ENCODE measurements around the gene MAMLD1. TPM values are rescaled to one million over a fixed set of nuclear protein-coding genes. Genes with fewer than 3 reads are reported as not detected.
"Not testable (repeated sequence)": the region's sequence is repeated elsewhere in the genome, so short reads cannot be mapped to it uniquely, and the experiment has no call there.

MAMLD1 gene
- total RNA-seq, 2 experiments from 2014 or later = 1.7 to 1.8 TPM

GRCh38 chrX:150334981-150335380 is 28.1 kb upstream of the MAMLD1 start:
- CTCF ChIA-PET = no interaction called here
- no peak overlapping the region for H3K27ac Mint-ChIP-seq
- no peaks in the 10 kb centered on the region for H3K36me3 Mint-ChIP-seq (ENCODE audit: low read depth)
- DNase-seq = no peak
- peaks cover 5% of the 10 kb centered on the region for H3K4me1 Mint-ChIP-seq (ENCODE audit: low read depth)
- no peaks in the 10 kb centered on the region for H3K9me3 Mint-ChIP-seq
- intact Hi-C loops (cut with micrococcal nuclease) = no loop called here
- H3K27me3 Mint-ChIP-seq (ENCODE audit: low read depth) = no peaks in the 10 kb centered on the region
- H3K4me3 Mint-ChIP-seq = no peak overlapping the region

GRCh38 chrX:150337026-150337425 is 26.1 kb upstream of the MAMLD1 start:
- DNase-seq = no peak
- Mint-ChIP-seq H3K36me3 (ENCODE audit: low read depth) (no peaks in the 10 kb centered on the region), H3K4me1 (ENCODE audit: low read depth) (peaks cover 5% of the 10 kb centered on the region), H3K27me3 (ENCODE audit: low read depth) (no peaks in the 10 kb centered on the region), H3K27ac (no peak overlapping the region), H3K9me3 (no peaks in the 10 kb centered on the region), H3K4me3 (no peak overlapping the region)
- intact Hi-C loops (cut with micrococcal nuclease) = no loop called here
- CTCF ChIA-PET = no interaction called here

GRCh38 chrX:150337536-150337935 is 25.6 kb upstream of the MAMLD1 start:
- Mint-ChIP-seq H3K27me3 (ENCODE audit: low read depth) (no peaks in the 10 kb centered on the region), H3K4me3 (no peak overlapping the region), H3K36me3 (ENCODE audit: low read depth) (no peaks in the 10 kb centered on the region), H3K27ac (no peak overlapping the region), H3K9me3 (no peaks in the 10 kb centered on the region), H3K4me1 (ENCODE audit: low read depth) (peaks cover 5% of the 10 kb centered on the region)
- intact Hi-C loops (cut with micrococcal nuclease) = no loop called here
- CTCF ChIA-PET = no interaction called here
- DNase-seq = no peak

GRCh38 chrX:150338615-150339014 is 24.5 kb upstream of the MAMLD1 start:
- H3K4me3 Mint-ChIP-seq = no peak overlapping the region
- H3K27me3 Mint-ChIP-seq (ENCODE audit: low read depth) = no peaks in the 10 kb centered on the region
- intact Hi-C loops (cut with micrococcal nuclease) = no loop called here
- no peaks in the 10 kb centered on the region for H3K9me3 Mint-ChIP-seq
- no peak for DNase-seq
- CTCF ChIA-PET = no interaction called here
- no peaks in the 10 kb centered on the region for H3K4me1 Mint-ChIP-seq (ENCODE audit: low read depth)
- no peak overlapping the region for H3K27ac Mint-ChIP-seq
- H3K36me3 Mint-ChIP-seq (ENCODE audit: low read depth) = no peaks in the 10 kb centered on the region

GRCh38 chrX:150339736-150340135 is 23.4 kb upstream of the MAMLD1 start:
- no peak overlapping the region for H3K27ac Mint-ChIP-seq
- H3K4me3 Mint-ChIP-seq = no peak overlapping the region
- H3K27me3 Mint-ChIP-seq (ENCODE audit: low read depth) = no peaks in the 10 kb centered on the region
- intact Hi-C loops (cut with micrococcal nuclease) = no loop called here
- CTCF ChIA-PET = no interaction called here
- H3K36me3 Mint-ChIP-seq (ENCODE audit: low read depth) = no peaks in the 10 kb centered on the region
- DNase-seq = no peak
- H3K4me1 Mint-ChIP-seq (ENCODE audit: low read depth) = no peaks in the 10 kb centered on the region
- no peaks in the 10 kb centered on the region for H3K9me3 Mint-ChIP-seq

- intact Hi-C loops (cut with micrococcal nuclease) = not testable (repeated sequence)
Measured at GRCh38 chrX:150340326-150340725, 22.8 kb upstream of the MAMLD1 start.

GRCh38 chrX:150347471-150347870 is 15.6 kb upstream of the MAMLD1 start:
- Mint-ChIP-seq H3K9me3 (no peaks in the 10 kb centered on the region), H3K36me3 (ENCODE audit: low read depth) (no peaks in the 10 kb centered on the region), H3K4me3 (no peak overlapping the region), H3K27me3 (ENCODE audit: low read depth) (no peaks in the 10 kb centered on the region), H3K27ac (no peak overlapping the region), H3K4me1 (ENCODE audit: low read depth) (no peaks in the 10 kb centered on the region)
- CTCF ChIA-PET = no interaction called here
- no peak for DNase-seq
- intact Hi-C loops (cut with micrococcal nuclease) = no loop called here

More at GRCh38 chrX:150340326-150340725, 22.8 kb upstream of the MAMLD1 start:
- H3K27me3 Mint-ChIP-seq (ENCODE audit: low read depth); CTCF ChIA-PET; DNase-seq; H3K27ac Mint-ChIP-seq; H3K36me3 Mint-ChIP-seq (ENCODE audit: low read depth); H3K4me1 Mint-ChIP-seq (ENCODE audit: low read depth); H3K4me3 Mint-ChIP-seq; H3K9me3 Mint-ChIP-seq: not testable (repeated sequence)

GRCh38 chrX:150348365-150348764 is 14.8 kb upstream of the MAMLD1 start:
- intact Hi-C loops (cut with micrococcal nuclease) = no loop called here
- DNase-seq = no peak
- Mint-ChIP-seq H3K9me3 (no peaks in the 10 kb centered on the region), H3K27me3 (ENCODE audit: low read depth) (no peaks in the 10 kb centered on the region), H3K4me3 (no peak overlapping the region), H3K27ac (no peak overlapping the region), H3K4me1 (ENCODE audit: low read depth) (no peaks in the 10 kb centered on the region), H3K36me3 (ENCODE audit: low read depth) (no peaks in the 10 kb centered on the region)
- CTCF ChIA-PET = no interaction called here

- H3K27me3 Mint-ChIP-seq (ENCODE audit: low read depth) = no peaks in the 10 kb centered on the region
- no peaks in the 10 kb centered on the region for H3K9me3 Mint-ChIP-seq
- H3K4me3 Mint-ChIP-seq = no peak overlapping the region
- H3K36me3 Mint-ChIP-seq (ENCODE audit: low read depth) = no peaks in the 10 kb centered on the region
- no peak for DNase-seq
- intact Hi-C loops (cut with micrococcal nuclease) = no loop called here
- no peaks in the 10 kb centered on the region for H3K4me1 Mint-ChIP-seq (ENCODE audit: low read depth)
- no peak overlapping the region for H3K27ac Mint-ChIP-seq
- CTCF ChIA-PET = no interaction called here
Measured at GRCh38 chrX:150352114-150352513, 11.0 kb upstream of the MAMLD1 start.

GRCh38 chrX:150352581-150352980 is 10.5 kb upstream of the MAMLD1 start:
- Mint-ChIP-seq H3K27me3 (ENCODE audit: low read depth) (no peaks in the 10 kb centered on the region), H3K27ac (no peak overlapping the region), H3K9me3 (no peaks in the 10 kb centered on the region), H3K4me3 (no peak overlapping the region), H3K36me3 (ENCODE audit: low read depth) (no peaks in the 10 kb centered on the region), H3K4me1 (ENCODE audit: low read depth) (no peaks in the 10 kb centered on the region)
- no peak for DNase-seq
- CTCF ChIA-PET = no interaction called here
- intact Hi-C loops (cut with micrococcal nuclease) = no loop called here

GRCh38 chrX:150355913-150356312 is 7.2 kb upstream of the MAMLD1 start:
- CTCF ChIA-PET = no interaction called here

GRCh38 chrX:150357790-150358189 is 5.3 kb upstream of the MAMLD1 start:
- Mint-ChIP-seq H3K4me1 (ENCODE audit: low read depth) (peaks cover 7% of the 10 kb centered on the region), H3K36me3 (ENCODE audit: low read depth) (no peaks in the 10 kb centered on the region), H3K9me3 (no peaks in the 10 kb centered on the region), H3K27ac (no peak overlapping the region), H3K27me3 (ENCODE audit: low read depth) (peaks cover 18% of the 10 kb centered on the region), H3K4me3 (no peak overlapping the region)
- DNase-seq = no peak
- CTCF ChIA-PET = no interaction called here
- intact Hi-C loops (cut with micrococcal nuclease) = no loop called here

More at GRCh38 chrX:150355913-150356312, 7.2 kb upstream of the MAMLD1 start:
- Mint-ChIP-seq H3K27me3 (ENCODE audit: low read depth) (peaks cover 11% of the 10 kb centered on the region), H3K9me3 (no peaks in the 10 kb centered on the region), H3K4me1 (ENCODE audit: low read depth) (no peaks in the 10 kb centered on the region), H3K4me3 (no peak overlapping the region), H3K36me3 (ENCODE audit: low read depth) (no peaks in the 10 kb centered on the region), H3K27ac (no peak overlapping the region)
- intact Hi-C loops (cut with micrococcal nuclease) = no loop called here
- no peak for DNase-seq

- H3K4me1 Mint-ChIP-seq (ENCODE audit: low read depth) = peaks cover 7% of the 10 kb centered on the region
- no peaks in the 10 kb centered on the region for H3K9me3 Mint-ChIP-seq
- CTCF ChIA-PET = interaction anchor here (0.5 kb wide), 1 partner anchor 122 kb away, joined by 3 read pairs; no protein-coding TSS in a partner anchor
- DNase-seq = no peak
- H3K27ac Mint-ChIP-seq = no peak overlapping the region
- intact Hi-C loops (cut with micrococcal nuclease) = no loop called here
- H3K27me3 Mint-ChIP-seq (ENCODE audit: low read depth) = peaks cover 18% of the 10 kb centered on the region
- H3K4me3 Mint-ChIP-seq = no peak overlapping the region
- no peaks in the 10 kb centered on the region for H3K36me3 Mint-ChIP-seq (ENCODE audit: low read depth)
Measured at GRCh38 chrX:150358651-150359050, 4.5 kb upstream of the MAMLD1 start.

GRCh38 chrX:150360331-150360730 is 2.8 kb upstream of the MAMLD1 start:
- H3K4me1 Mint-ChIP-seq (ENCODE audit: low read depth) = peaks cover 7% of the 10 kb centered on the region
- no peaks in the 10 kb centered on the region for H3K9me3 Mint-ChIP-seq
- H3K27me3 Mint-ChIP-seq (ENCODE audit: low read depth) = peaks cover 18% of the 10 kb centered on the region
- intact Hi-C loops (cut with micrococcal nuclease) = loop anchor here (2.0 to 10.0 kb wide), 6 partner anchors 332 to 1034 kb away; partner anchors contain the start of genes EOLA1, MTMR1, TMEM185A and VMA21
- H3K27ac Mint-ChIP-seq = no peak overlapping the region
- CTCF ChIA-PET = no interaction called here
- no peak for DNase-seq
- no peaks in the 10 kb centered on the region for H3K36me3 Mint-ChIP-seq (ENCODE audit: low read depth)
- no peak overlapping the region for H3K4me3 Mint-ChIP-seq
